HG02885 (cell line): Measurements from ENCODE around the gene SH2D1B.
"Not testable (repeated sequence)": the region's sequence is repeated elsewhere in the genome, so short reads cannot be mapped to it uniquely, and the experiment has no call there.

ENCODE experiments used
- ATAC-seq: cut with Tn5 transposase; IDR thresholded peaks from one replicate; pipeline ENCODE4 v1.9.1; 2021; ENCODE audit warnings: mild to moderate bottlenecking; ENCODE audit not compliant: unreplicated experiment, poor library complexity

The SH2D1B gene, protein sequence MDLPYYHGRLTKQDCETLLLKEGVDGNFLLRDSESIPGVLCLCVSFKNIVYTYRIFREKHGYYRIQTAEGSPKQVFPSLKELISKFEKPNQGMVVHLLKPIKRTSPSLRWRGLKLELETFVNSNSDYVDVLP

DNA sequence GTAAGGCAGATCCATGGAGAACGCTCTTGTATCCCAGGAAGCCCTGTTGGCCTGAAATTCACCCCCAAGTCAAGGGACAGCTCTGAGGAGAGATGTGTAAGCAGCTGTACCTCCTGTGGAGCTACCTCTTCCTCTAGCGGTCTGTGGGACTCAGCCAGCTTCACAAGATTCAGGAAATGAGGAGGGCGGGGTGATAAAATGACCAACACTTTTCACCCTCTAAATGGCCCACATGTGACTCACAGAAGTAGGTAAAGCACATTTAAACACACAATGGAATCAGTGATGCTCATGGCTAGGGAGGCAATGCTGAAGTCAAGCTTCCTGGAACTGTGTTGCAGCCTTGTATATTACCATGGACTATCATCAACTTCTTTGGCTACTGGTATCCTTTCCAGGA lies at the start of gene SH2D1B:
Gene SH2D1B, minus strand, starts transcription at position 135 of the 400 bp plus-strand sequence. Its CDS starts 120 bp downstream, at position 15.
- ATAC-seq: no peak

- ATAC-seq: no peak
These were observed 46.3 kb upstream of the SH2D1B start for GRCh38 chr1:162458236-162458635.

DNA sequence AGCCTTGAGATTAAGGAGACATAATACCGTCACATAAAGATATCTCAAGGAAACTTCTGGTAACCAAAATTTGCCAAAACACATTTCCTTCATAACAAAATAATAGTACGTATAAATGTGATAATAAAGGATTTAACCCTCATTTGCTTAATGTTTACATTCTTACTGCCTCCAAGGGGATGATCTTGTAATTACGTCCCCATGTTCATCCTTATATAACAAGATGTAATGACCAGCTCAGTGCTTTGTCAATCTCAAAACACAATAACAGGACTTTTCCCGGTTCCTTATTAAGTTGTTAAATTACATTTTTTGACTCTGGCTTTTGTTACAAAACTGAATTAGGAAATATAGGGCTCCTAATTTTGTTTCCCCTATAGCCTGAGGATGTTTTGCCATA lies 44.4 kb upstream of the SH2D1B start:
- ATAC-seq: no peak

DNA sequence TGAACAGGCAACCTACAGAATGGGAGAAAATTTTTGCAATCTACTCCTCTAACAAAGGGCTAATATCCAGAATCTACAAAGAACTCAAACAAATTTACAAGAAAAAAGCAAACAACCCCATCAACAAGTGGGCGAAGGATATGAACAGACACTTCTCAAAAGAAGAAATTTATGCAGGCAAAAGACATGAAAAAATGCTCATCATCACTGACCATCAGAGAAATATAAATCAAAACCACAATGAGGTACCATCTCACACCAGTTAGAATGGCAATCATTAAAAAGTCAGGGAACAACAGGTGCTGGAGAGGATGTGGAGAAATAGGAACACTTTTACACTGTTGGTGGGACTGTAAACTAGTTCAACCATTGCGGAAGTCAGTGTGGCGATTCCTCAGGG lies 42.4 kb upstream of the SH2D1B start:
- ATAC-seq: not testable (repeated sequence)

DNA sequence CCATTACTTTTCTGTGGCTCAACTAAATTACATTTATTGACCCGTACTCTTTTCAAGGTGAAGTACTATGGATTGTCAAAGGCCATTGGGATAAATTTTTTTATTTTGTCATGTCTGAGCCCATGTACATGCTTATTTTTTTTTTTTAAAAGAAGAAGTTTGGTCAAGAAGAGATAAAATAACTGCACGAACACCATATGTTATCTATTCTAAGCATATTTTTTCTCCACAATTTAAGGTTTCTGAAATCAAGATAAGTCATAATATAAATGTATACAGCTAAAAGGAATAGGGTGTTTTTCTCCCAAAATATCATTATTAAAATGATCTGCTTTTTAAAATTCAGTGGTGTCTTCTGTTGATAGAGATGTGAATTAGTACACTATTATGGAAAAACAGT lies 35.0 kb upstream of the SH2D1B start:
- ATAC-seq: no peak

DNA sequence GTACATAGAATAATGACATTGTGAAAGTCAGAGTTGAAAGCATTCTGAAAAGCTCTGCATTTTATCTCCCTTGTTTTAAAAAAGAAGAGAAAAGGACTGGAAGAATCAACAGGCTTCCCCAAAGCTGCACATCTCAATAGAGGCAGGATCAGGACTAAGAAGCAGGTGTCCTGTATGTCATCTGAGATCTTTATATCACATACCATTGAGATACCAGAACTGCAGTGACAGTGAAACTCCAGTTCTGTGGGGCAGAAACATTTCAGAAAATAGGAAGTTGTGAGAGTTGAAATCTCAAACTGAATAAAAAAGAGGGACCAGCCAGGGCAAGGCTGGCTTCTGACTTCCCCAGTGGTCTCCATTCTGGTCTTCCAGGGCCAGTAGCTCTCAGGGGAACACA lies 33.0 kb upstream of the SH2D1B start:
- ATAC-seq: no peak

GRCh38 chr1:162432977-162433713 lies 21.2 kb upstream of the SH2D1B start:
- not testable (repeated sequence) for ATAC-seq

- no peak for ATAC-seq
These were observed 18.6 kb upstream of the SH2D1B start for GRCh38 chr1:162430583-162430982.

DNA sequence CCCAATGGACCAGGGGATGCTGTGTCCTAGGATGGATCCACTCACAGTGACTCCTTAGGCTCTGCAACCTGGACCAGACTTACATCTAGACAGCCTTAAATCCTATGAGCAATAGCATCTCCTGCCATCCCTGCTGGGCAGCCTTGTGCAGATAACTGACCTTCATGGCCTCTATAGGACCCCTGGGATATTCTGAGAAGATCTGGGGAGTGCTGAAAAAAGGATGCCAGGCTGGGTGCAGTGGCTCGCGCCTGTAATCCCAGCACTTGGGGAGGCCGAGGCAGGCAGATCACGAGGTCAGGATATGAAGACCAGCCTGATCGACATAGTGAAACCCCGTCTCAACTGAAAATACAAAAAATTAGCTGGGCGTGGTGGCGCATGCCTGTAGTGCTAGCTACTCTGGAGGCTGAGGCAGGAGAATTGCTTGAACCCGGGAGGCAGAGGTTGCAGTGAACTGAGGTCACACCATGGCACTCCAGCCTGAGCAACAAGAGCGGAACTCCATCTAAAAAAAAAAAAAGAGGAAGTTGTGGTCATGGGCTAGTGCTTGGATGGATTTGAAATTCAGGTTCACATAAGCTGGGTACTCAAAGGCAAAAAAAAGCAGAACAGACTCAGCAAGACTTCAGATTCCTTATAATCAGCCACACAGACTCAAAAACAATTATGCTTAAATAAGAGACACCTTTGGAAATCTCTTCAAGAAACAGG lies 10.9 kb upstream of the SH2D1B start:
- ATAC-seq: no peak

DNA sequence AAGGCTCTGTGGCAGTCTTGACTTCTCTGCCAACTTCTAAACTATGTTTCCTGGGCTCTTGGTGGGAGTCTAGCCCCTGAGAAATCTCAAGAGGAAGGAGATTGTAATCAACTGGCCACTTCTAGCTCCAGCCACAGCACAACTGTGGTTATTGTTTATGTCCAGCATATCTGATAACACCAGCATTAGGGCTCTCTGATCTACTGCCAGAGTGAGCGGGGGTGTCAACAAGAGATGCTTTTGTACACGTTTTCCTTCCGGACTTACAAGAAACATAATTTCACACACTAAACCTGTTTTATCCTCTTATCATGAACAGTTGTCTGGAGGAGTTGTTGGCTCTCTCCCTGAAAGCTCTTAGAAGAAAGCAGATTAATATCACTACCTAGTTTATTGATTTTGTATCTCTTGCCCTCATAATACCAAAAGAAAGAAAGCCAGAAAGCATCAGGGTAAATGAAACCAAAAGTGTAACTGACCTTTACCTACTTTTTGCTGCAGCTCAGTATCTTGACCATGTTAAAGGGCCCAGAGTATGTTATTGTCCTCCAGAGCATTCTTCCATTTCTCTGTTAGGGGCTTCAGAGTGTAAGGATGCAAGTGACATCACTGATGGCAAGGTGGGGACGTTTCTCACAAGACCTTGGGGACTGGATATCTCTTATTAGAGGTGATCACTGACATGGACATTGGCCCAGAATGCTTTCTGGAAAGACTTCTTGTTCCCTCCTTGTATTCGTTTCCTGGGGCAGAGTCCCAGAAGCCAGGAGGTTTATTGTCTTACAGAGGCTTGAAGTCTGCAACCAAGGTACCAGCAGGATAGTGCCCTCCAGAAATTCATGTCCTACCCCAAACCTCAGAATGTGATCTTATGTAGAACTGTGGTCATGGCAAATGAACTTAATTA lies 9.6 kb upstream of the SH2D1B start:
- ATAC-seq: no peak

DNA sequence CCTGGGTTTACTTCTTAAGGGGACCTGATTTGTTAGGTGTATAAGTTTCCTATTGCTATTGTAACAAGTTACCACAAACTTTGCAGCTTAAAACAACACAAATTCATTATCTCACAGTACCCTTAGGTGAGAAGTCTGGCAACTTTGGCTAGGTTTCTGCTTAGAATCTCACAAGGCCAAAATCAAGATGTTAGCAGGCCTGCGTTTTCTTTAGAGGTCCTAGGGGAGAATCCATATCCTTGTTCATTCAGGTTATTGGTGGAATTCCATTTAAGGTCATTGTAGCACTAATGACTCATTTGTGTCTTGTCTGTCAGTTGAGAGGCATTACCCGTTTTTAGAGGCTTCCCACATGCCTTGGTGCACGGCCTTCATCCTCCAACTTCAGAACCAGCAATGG lies 8.2 kb upstream of the SH2D1B start:
- no peak for ATAC-seq

DNA sequence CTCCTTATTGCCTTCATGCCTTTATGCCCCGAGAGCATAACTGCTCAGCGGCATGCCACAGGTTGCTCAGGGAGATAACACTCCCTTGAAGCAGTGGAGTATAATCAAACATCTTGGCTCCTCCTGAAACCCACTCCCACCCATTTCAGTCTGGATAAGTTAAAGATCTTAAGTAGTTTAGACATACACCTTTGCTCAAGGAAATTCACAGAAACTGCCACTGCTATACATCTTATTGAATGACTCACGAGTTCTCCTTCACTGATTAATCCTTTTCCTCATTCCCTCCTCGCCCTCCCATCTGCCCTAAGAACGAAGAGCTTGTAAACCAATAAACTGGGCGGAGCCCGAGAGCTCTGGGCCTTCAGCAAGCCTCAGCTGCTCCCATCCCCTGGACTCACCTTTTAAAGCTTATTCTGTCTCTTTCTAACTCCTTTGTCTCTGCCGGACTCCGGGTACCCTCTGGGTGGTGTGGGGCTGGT lies 7.6 kb upstream of the SH2D1B start:
- ATAC-seq: not testable (repeated sequence)

DNA sequence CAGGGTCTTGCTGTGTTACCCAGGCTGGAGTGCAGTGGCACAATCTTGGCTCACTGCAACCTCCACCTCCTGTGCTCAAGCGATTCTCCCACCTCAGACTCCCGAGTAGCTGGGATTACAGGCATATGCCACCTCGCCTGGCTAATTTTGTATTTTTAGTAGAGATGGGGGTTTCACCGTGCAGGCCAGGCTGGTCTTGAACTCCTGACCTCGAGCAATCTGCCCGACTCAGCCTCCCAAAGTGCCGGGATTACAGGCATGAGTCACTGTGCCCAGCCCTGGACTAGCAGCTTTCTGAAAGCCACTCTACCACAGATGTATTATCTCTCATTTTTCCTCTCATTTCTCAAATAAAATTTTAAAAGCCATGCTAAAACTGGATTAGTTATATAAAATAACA lies 6.6 kb upstream of the SH2D1B start:
- not testable (repeated sequence) for ATAC-seq

GRCh38 chr1:162417650-162418049 lies 5.7 kb upstream of the SH2D1B start:
- no peak for ATAC-seq

- ATAC-seq: no peak
These were observed 5.0 kb upstream of the SH2D1B start for GRCh38 chr1:162416909-162417308.

DNA sequence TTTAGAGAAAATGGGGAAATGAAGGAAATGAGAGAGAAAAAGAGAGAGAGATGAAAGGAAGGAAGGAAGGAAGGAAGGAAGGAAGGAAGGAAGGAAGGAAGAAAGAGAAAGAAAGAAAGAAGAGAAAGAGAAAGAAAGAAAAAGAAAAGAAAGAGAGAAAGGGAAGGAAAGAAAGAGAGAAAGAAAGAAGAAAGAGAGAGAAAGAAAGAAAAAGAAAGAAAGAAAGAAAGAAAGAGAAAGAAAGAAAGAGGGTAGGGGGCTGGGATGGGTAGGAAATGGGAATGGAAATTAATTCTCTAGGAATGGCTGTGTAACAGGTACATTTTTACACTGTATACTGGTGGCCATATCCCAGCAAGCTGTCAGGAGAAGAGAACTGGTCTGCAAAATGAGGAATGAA lies 4.3 kb upstream of the SH2D1B start:
- no peak for ATAC-seq

DNA sequence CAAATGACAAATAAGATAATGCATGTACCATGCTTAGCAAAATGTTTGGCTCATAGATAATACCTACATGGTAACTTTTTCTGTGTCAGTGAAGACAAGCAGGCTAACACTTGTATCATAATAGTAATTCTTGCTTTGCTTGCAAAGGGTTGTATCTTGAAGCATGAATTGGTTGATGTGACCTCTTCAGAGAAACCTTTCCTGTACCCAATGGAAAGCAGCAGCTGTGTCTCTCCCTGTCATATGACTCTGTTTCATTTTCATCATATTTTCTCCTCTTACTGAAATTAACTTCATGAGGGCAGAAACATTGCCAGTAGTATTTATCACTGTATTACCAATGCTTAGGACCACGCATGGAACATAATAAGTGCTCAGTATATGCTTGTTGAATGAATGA lies 4.4 kb downstream of the SH2D1B start:
- ATAC-seq: no peak

DNA sequence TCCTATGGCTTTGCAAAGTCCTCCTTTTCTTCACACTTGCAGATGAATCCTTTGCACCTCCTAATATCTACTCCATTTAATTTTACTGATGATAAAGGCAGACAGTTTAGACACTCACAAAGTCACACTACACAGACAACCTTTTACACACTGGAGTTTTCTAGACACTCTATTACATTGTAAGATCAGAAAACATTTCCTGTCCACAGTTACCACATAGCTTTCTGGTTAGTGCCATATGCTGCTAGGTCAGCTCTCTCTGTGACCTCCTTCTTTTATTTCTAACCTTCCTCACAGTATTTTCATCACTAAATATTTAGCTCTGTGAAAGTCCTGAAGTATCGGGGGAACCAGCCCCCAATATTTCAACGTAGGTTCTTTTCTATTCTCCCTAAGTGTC lies 5.1 kb downstream of the SH2D1B start:
- no peak for ATAC-seq

GRCh38 chr1:162405800-162406199 lies 6.1 kb downstream of the SH2D1B start:
- no peak for ATAC-seq

DNA sequence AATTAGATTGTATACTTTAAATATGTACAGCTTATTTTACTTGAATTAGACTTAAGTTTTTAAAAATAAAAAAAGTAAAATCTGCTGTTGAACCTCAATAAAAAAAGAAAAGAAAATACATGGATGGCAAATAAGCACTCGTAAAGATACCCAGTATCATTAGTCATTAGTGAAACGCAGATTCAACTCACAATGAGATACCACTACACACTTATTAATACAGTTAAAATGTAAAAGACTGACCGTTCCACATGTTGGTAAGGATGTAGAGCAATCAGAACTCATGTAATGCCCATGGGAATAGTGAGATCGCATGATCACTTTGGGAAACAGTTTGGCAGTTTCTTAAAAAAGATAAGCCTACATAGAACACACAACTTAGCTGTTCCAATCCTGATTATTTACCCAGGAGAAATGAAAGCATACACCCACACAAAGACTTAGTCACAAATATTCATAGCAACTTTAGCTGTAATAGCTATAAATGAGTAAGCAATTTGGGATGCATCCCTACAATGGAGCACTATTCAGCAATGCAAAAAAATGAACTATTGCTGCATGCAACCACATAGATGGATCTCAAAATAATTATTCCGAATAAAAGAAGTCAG lies 7.3 kb downstream of the SH2D1B start:
- ATAC-seq: no peak
